Measurements from ENCODE around the gene CDC123. TPM values are rescaled to one million over a fixed set of nuclear protein-coding genes. Genes with fewer than 3 reads are reported as not detected.

Gene CDC123
- total RNA-seq, 1 experiment from 2014 or later = 153 TPM

DNA sequence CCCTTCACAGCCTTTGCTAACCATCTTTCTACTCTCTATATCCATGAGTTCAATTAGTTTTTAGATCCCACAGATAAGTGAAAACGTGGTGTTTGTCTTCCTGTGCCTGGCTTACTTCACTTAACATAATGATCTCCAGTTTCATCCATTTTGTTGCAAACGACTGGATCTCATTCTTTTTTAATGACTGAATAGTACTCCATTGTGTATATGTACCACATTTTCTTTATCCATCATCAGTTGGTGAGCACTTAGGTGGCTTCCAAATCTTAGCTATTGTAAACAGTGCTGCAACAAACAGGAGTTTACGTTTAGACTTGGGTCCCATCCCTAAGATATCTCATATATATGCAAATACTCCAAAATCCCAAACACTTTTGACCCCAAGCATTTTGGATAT, 9.1 kb downstream of the CDC123 start:
- Mint-ChIP-seq H3K27me3 (ENCODE audit: low read depth) (no peaks in the 10 kb centered on the region), H3K27ac (no peak overlapping the region), H3K4me1 (no peaks in the 10 kb centered on the region), H3K4me3 (no peak overlapping the region), H3K9me3 (peaks cover 9% of the 10 kb centered on the region), H3K36me3 (peaks cover 59% of the 10 kb centered on the region)
- no peak for ATAC-seq
- DNase-seq (ENCODE audit: low spot score) = no peak
- TF ChIP-seq CTCF (IDR thresholded peaks at IDR 0.05) (no peak), ZNF263 (CRISPR knock-in tag; IDR thresholded peaks at IDR 0.05; ENCODE audit: low read depth) (no peak), ATF3 (CRISPR knock-in tag; conservative IDR thresholded peaks at IDR 0.05) (no peak)
- TF ChIP-seq, protein P1, sequence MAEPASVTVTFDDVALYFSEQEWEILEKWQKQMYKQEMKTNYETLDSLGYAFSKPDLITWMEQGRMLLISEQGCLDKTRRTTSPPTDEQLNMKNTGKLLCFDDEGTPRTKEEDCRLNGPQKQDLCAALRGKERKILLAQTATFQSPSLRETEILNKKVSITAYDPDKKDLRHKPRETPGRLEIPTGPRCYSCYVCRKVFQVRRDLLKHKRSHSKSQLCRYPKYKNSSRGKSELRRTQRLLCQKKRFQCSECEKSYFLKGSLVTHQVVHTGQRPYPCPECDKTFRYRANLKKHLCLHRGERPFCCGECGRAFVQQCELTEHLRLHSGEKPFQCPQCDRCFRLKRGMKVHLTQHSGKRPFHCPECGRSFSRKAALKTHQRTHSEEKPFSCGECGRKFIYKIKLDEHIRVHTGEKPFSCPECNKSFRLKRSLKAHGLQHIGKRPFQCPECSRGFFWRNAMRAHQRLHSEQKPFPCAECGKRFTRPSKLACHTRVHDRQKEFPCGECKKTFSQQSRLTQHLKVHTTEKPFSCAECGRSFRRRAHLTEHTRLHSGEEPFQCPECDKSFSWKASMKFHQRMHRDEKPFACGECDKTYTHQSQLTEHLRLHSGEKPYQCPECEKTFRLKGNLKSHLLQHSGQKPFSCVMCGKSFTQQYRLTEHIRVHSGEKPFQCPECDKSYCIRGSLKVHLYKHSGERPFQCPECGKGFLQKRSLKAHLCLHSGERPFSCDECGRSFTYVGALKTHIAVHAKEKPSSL (CRISPR knock-in tag; conservative IDR thresholded peaks at IDR 0.05) = no peak
- TF ChIP-seq, protein P2, sequence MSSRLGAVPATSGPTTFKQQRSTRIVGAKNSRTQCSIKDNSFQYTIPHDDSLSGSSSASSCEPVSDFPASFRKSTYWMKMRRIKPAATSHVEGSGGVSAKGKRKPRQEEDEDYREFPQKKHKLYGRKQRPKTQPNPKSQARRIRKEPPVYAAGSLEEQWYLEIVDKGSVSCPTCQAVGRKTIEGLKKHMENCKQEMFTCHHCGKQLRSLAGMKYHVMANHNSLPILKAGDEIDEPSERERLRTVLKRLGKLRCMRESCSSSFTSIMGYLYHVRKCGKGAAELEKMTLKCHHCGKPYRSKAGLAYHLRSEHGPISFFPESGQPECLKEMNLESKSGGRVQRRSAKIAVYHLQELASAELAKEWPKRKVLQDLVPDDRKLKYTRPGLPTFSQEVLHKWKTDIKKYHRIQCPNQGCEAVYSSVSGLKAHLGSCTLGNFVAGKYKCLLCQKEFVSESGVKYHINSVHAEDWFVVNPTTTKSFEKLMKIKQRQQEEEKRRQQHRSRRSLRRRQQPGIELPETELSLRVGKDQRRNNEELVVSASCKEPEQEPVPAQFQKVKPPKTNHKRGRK (CRISPR knock-in tag; IDR thresholded peaks at IDR 0.05; ENCODE audit: borderline replicate concordance) = no peak
- POLR2A ChIA-PET = no interaction called here
- CTCF ChIA-PET = no interaction called here

DNA sequence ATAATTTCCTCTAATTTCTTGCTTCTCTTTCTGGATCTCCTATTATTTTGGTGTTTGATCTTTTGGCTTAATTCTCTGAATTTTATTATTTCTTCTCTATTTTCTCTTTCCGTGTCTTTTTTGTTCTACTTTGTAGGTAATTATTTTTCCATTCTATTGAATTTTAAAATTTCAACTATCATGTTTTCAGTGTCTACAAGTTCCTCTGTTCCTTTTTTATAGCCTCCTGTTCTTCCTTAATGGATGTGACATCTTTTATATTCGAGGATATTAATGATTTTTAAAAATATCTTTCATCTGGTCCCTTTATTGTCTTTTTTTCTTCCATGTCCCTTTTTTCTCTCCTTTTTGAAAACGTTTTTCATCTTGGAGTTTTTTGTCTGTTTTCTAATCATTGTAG, 11.1 kb downstream of the CDC123 start:
- DNase-seq (ENCODE audit: low spot score) (no peak), ATAC-seq (no peak)
- Mint-ChIP-seq H3K27ac (no peak overlapping the region), H3K4me1 (no peaks in the 10 kb centered on the region), H3K27me3 (ENCODE audit: low read depth) (no peaks in the 10 kb centered on the region), H3K4me3 (no peak overlapping the region), H3K36me3 (peaks cover 68% of the 10 kb centered on the region), H3K9me3 (peaks cover 12% of the 10 kb centered on the region)
- ChIA-PET POLR2A (no interaction called here), CTCF (no interaction called here)
- TF ChIP-seq MXD4 (CRISPR knock-in tag; IDR thresholded peaks at IDR 0.05; ENCODE audit: borderline replicate concordance) (no peak), ERG (CRISPR knock-in tag; IDR thresholded peaks at IDR 0.05) (no peak), JAZF1 (CRISPR knock-in tag; IDR thresholded peaks at IDR 0.05) (no peak), ZNF232 (CRISPR knock-in tag; IDR thresholded peaks at IDR 0.05) (no peak), ZNF138 (CRISPR knock-in tag; conservative IDR thresholded peaks at IDR 0.05) (no peak), ZSCAN18 (CRISPR knock-in tag; IDR thresholded peaks at IDR 0.05) (no peak), FOXP1 (CRISPR knock-in tag; IDR thresholded peaks at IDR 0.05; ENCODE audit: borderline replicate concordance) (no peak)
- TF ChIP-seq, protein P2 (CRISPR knock-in tag; IDR thresholded peaks at IDR 0.05; ENCODE audit: borderline replicate concordance) = no peak
- TF ChIP-seq, protein P3, sequence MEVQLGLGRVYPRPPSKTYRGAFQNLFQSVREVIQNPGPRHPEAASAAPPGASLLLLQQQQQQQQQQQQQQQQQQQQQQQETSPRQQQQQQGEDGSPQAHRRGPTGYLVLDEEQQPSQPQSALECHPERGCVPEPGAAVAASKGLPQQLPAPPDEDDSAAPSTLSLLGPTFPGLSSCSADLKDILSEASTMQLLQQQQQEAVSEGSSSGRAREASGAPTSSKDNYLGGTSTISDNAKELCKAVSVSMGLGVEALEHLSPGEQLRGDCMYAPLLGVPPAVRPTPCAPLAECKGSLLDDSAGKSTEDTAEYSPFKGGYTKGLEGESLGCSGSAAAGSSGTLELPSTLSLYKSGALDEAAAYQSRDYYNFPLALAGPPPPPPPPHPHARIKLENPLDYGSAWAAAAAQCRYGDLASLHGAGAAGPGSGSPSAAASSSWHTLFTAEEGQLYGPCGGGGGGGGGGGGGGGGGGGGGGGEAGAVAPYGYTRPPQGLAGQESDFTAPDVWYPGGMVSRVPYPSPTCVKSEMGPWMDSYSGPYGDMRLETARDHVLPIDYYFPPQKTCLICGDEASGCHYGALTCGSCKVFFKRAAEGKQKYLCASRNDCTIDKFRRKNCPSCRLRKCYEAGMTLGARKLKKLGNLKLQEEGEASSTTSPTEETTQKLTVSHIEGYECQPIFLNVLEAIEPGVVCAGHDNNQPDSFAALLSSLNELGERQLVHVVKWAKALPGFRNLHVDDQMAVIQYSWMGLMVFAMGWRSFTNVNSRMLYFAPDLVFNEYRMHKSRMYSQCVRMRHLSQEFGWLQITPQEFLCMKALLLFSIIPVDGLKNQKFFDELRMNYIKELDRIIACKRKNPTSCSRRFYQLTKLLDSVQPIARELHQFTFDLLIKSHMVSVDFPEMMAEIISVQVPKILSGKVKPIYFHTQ (CRISPR knock-in tag; IDR thresholded peaks at IDR 0.05) = no peak
- TF ChIP-seq, protein P4, sequence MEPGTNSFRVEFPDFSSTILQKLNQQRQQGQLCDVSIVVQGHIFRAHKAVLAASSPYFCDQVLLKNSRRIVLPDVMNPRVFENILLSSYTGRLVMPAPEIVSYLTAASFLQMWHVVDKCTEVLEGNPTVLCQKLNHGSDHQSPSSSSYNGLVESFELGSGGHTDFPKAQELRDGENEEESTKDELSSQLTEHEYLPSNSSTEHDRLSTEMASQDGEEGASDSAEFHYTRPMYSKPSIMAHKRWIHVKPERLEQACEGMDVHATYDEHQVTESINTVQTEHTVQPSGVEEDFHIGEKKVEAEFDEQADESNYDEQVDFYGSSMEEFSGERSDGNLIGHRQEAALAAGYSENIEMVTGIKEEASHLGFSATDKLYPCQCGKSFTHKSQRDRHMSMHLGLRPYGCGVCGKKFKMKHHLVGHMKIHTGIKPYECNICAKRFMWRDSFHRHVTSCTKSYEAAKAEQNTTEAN (CRISPR knock-in tag; IDR thresholded peaks at IDR 0.05) = no peak
- TF ChIP-seq, protein P5, sequence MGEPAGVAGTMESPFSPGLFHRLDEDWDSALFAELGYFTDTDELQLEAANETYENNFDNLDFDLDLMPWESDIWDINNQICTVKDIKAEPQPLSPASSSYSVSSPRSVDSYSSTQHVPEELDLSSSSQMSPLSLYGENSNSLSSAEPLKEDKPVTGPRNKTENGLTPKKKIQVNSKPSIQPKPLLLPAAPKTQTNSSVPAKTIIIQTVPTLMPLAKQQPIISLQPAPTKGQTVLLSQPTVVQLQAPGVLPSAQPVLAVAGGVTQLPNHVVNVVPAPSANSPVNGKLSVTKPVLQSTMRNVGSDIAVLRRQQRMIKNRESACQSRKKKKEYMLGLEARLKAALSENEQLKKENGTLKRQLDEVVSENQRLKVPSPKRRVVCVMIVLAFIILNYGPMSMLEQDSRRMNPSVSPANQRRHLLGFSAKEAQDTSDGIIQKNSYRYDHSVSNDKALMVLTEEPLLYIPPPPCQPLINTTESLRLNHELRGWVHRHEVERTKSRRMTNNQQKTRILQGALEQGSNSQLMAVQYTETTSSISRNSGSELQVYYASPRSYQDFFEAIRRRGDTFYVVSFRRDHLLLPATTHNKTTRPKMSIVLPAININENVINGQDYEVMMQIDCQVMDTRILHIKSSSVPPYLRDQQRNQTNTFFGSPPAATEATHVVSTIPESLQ (CRISPR knock-in tag; IDR thresholded peaks at IDR 0.05) = no peak
